GM13976 (cell line): Measurements from ENCODE around the gene FOXL3.

Source experiments
- DNase-seq: peaks from one replicate; pipeline ENCODE4 v3.0.0; 2012; ENCODE audit warnings: low spot score
- in situ Hi-C: fragments of 300-500 bp; cut with MboI; formaldehyde crosslinking; loops from one replicate; pipeline ENCODE4 v1.12.0; 2022; ENCODE audit warnings: low sequenced_read_pairs, mixed read lengths, inconsistent platforms; ENCODE audit not compliant: unreplicated experiment
- TF ChIP-seq, protein P1 (sequence below): IDR thresholded peaks from 2 replicates; pipeline ENCODE4 v1.5.1; 2012; ENCODE audit warnings: borderline replicate concordance, mild to moderate bottlenecking; ENCODE audit not compliant: insufficient read depth; ENCODE audit errors: extremely low read depth, missing control alignments, control extremely low read depth

FOXL3 gene

GRCh38 chr7:315516-316265 lies 25.7 kb downstream of the FOXL3 start:
- TF ChIP-seq, protein P1, sequence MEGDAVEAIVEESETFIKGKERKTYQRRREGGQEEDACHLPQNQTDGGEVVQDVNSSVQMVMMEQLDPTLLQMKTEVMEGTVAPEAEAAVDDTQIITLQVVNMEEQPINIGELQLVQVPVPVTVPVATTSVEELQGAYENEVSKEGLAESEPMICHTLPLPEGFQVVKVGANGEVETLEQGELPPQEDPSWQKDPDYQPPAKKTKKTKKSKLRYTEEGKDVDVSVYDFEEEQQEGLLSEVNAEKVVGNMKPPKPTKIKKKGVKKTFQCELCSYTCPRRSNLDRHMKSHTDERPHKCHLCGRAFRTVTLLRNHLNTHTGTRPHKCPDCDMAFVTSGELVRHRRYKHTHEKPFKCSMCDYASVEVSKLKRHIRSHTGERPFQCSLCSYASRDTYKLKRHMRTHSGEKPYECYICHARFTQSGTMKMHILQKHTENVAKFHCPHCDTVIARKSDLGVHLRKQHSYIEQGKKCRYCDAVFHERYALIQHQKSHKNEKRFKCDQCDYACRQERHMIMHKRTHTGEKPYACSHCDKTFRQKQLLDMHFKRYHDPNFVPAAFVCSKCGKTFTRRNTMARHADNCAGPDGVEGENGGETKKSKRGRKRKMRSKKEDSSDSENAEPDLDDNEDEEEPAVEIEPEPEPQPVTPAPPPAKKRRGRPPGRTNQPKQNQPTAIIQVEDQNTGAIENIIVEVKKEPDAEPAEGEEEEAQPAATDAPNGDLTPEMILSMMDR: no peak
- no peak for DNase-seq
- in situ Hi-C loops: loop anchor here (10.0 kb wide), 1 partner anchor 559 kb away; the partner anchor contains the start of gene GET4

DNA sequence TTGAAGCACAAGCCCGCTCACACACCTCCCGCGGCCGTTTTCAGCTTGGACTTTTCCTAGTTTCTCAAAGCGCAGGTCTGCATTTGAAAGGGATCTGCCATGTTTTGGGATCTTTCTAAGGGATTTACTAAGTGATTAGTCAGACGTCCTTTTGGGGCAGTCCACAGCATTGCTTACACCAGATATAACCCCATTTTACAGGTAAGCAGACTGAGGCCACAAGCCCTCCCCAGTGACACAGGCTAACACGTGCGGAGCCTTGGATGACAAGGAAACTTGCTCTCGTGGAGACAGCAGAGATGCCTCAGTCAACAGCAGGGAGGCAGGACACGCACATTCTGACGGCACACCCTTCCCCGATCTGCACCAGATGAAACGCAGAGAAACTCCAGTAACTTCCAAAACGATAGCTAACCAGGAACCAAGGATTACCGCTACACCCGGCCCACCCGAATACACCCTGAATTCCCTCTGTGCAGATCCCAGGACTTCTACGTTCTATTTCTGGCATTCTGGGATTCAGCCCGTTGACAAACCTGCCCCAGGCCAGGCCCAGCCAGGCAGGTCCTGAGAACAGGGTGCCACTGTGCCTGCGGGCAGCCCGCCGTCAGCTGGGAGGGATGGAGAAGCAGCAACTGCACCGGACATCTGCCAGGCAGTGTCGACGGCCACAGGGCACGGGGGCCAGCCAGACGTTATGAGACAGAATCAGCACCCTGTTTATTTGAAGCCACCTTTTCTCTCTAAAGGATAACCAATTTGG lies 27.9 kb downstream of the FOXL3 start:
- in situ Hi-C loops: loop anchor here (10.0 kb wide), 1 partner anchor 557 kb away; the partner anchor contains the start of gene GET4
- TF ChIP-seq, protein P1: no peak
- DNase-seq: no peak

DNA sequence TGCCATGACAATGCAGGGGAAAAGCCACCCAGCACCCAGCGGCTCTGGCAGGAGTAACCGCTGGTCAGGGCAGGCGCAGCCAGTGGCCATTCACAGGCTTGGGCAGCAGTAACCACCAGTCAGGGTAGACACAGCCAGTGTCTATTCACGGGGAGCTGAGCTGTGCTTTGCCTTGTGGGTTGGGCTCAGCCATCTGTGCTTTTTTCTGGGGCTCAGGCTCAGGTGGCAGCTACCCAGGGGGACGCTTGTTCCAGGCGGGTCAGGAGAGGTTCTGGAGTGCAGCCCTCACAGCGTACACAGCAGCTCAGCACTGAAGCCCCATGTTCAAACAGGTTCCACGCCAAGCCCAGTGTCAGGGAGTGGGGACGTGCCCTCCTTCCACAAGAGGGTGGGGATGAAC lies 28.5 kb downstream of the FOXL3 start:
- no peak for DNase-seq
- in situ Hi-C loops: loop anchor here (10.0 kb wide), 1 partner anchor 556 kb away; the partner anchor contains the start of gene GET4
- TF ChIP-seq, protein P1: no peak

DNA sequence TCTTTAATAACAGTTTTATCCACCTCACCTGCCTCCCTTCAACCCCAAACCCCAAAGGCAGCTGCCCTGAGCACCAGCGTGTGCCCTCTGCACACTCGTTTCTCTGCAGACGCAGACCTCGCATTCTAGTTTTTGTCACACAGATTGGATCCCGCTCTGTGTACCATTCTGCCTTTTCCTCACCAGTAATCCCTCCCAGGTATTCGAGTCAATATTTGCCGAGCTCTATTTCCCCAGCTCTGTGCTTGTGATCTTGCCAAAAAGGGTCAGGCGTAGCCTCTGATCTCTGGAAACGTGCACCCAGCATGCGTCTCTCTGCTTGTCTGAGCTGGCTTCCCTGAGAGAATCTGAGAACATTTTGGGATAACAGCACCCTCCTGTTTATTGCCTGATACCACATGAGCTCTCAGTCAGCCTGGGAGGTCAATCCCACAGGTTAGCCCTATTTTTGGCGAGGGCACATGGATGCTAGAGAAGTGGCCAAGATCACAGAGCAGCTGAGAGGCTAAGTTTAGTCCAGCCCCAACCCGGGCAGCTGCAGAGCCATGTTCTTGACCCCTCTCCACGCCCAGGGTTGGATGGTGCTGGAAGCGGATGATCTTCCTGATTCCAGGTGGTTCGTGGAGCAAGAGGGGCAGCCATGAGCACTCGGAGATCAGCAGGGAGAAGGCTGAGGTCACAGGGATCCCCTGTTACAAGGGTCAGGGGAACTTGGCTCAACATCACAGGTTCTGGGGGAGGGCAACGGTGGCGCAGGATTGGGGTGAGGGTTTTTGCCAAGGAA lies 29.1 kb downstream of the FOXL3 start:
- no peak for DNase-seq
- in situ Hi-C loops: loop anchor here (10.0 kb wide), 1 partner anchor 556 kb away; the partner anchor contains the start of gene GET4
- TF ChIP-seq, protein P1: no peak

- DNase-seq: no peak
- in situ Hi-C loops: loop anchor here (5.0 kb wide), 1 partner anchor 457 kb away; no protein-coding TSS in a partner anchor
- TF ChIP-seq, protein P1: no peak
Observed at GRCh38 chr7:320297-320696, 30.3 kb downstream of the FOXL3 start.
